ENCODE data around the gene MEX3A. TPM values are rescaled to one million over a fixed set of nuclear protein-coding genes. Genes with fewer than 3 reads are reported as not detected.

Gene MEX3A
- total and polyA plus RNA-seq, 2 of the 8 experiments (the other 6 are each of a cell fraction or from before 2014, with no cell fraction given) = 34.1 to 52.4 TPM

DNA sequence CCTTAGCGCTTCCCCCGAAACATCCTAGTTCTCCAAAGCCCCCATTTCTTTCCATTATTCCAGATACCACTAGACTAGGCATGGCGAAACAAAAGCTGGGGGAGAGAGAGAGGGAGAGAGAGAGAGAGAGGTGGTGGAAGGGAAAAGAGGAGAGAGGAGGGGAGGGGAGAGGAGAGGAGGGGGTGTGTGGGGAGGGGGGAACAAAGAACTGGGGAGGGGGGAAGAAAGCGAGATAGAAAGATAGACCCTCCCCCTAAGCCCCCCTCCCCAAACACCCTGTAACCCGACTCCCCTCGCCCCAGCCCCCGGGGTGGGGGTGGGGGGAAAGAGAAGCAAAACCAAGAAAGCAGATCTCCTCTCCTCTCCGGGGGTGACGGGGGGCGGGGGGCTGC, 352 bp downstream of the MEX3A start:
- Histone ChIP-seq H3K56ac (replicated peaks; ENCODE audit: insufficient read length, low read depth, low read length) (peak overlapping the region; percentile 93), H3K79me1 (ENCODE audit: low read depth, low read length) (peaks cover 14% of the 10 kb centered on the region), H3K4me3 (ENCODE audit: extremely low read depth in 1 of 4, insufficient read depth in 2 of 4, low read depth in 3 of 4, low read length in 4 of 4) (peak overlapping the region; percentile 71 to 98 (median 85)), H2AFZ (ENCODE audit: low read length) (no peak overlapping the region), H3K9me3 (ENCODE audit: insufficient read depth in 2 of 2, low read depth in 1 of 2, low read length in 1 of 2) (no peaks in the 10 kb centered on the region), H4K91ac (replicated peaks; ENCODE audit: insufficient read length, low read length) (peak overlapping the region; percentile 94), H2BK5ac (ENCODE audit: low read depth, low read length) (peak overlapping the region; percentile 90), H3K4ac (replicated peaks; ENCODE audit: insufficient read length, low read depth, low read length) (peak overlapping the region; percentile 87), H3K4me2 (ENCODE audit: insufficient read depth in 1 of 2, low read depth in 2 of 2, low read length in 2 of 2) (peak overlapping the region; percentile 60 to 79), H3K23me2 (ENCODE audit: low read depth, low read length) (peaks cover 14% of the 10 kb centered on the region), H2BK20ac (ENCODE audit: low read length) (no peak overlapping the region), H4K20me1 (replicated peaks in 1 of 2; ENCODE audit: control insufficient read depth in 1 of 2, insufficient read depth in 2 of 2, low read length in 2 of 2) (peaks cover 14 to 22% of the 10 kb centered on the region in 2 experiments), H3K79me2 (ENCODE audit: control insufficient read depth in 1 of 2, insufficient read depth in 2 of 2, low read length in 2 of 2) (peaks cover 19 to 72% of the 10 kb centered on the region in 2 experiments), H3K27ac (ENCODE audit: low read depth, low read length) (peak overlapping the region; percentile 65; the same call in 1 of the 2 replicates), H4K5ac (ENCODE audit: insufficient read length, low read depth, low read length) (peak overlapping the region; percentile 94), H3K14ac (ENCODE audit: insufficient read length) (peak overlapping the region; percentile 78), H4K8ac (ENCODE audit: extremely low read depth, insufficient read depth, low read length) (0 out of 2 replicates have a peak overlapping the region, but pooled peaks have one; percentile 71), H3K18ac (ENCODE audit: extremely low read depth, low read length) (peak overlapping the region; percentile 97), H2BK15ac (ENCODE audit: low read length) (no peak overlapping the region), H3K4me1 (replicated peaks in 1 of 4; ENCODE audit: control insufficient read depth in 3 of 4, insufficient read depth in 4 of 4, low read length in 3 of 4) (peaks cover 15 to 29% (median 16%) of the 10 kb centered on the region in 4 experiments), H3K23ac (ENCODE audit: insufficient read length) (no peak overlapping the region), H3K27me3 (replicated peaks in 1 of 4; ENCODE audit: control insufficient read depth in 3 of 4, extremely low read depth in 1 of 4, insufficient read depth in 3 of 4, low read length in 3 of 4) (no peaks in the 10 kb centered on the region), H3K36me3 (ENCODE audit: control insufficient read depth in 2 of 4, insufficient read depth in 4 of 4, low read length in 3 of 4) (peaks cover 0 to 10% (median 4%) of the 10 kb centered on the region in 4 experiments; a peak in 4 of 8 replicates), H2AK5ac (ENCODE audit: low read depth, low read length) (no peak overlapping the region), H2BK120ac (replicated peaks; ENCODE audit: low read depth, low read length) (peak overlapping the region; percentile 69), H3K9ac (replicated peaks in 1 of 4; ENCODE audit: extremely low read depth in 1 of 4, low read depth in 3 of 4, low read length in 3 of 4) (peak overlapping the region; percentile 49 to 68 (median 60)), H2BK12ac (ENCODE audit: low read depth, low read length) (no peak overlapping the region)
- CTCF ChIA-PET (ENCODE audit: partially characterized antibody) = interaction anchor here (0.8 to 29.5 kb wide), 6 partner anchors 9 to 106 kb away, joined by 3 to 1994 read pairs (median 6); partner anchors contain the start of gene LMNA
- peak; percentile 32 for TF ChIP-seq KDM4A (IDR thresholded peaks at IDR 0.05; ENCODE audit: low read depth, low read length, severe bottlenecking)
- TF ChIP-seq POLR2A (IDR thresholded peaks at IDR 0.05; ENCODE audit: control extremely low read depth in 1 of 2, low read depth in 2 of 2, low read length in 2 of 2) = 0 out of 3 replicates have a peak, but pooled peaks of 1 of the 2 experiments have one; percentile 2
- no peak for TF ChIP-seq E2F6 (IDR thresholded peaks at IDR 0.05)
- TF ChIP-seq SP1 (IDR thresholded peaks at IDR 0.05; ENCODE audit: low read depth, low read length) = 0 out of 2 replicates have a peak, but pooled peaks have one; percentile 7
- no peak for TF ChIP-seq CBX5 (IDR thresholded peaks at IDR 0.05; ENCODE audit: low read depth, low read length)
- TF ChIP-seq PHF8 (conservative IDR thresholded peaks at IDR 0.05; ENCODE audit: low read depth, low read length) = peak; percentile 38; the same call in 1 of the 2 replicates
- TF ChIP-seq TAF7 (optimal IDR thresholded peaks at IDR 0.05; ENCODE audit: borderline replicate concordance, low read depth, low read length) = no peak
- POLR2A ChIA-PET (ENCODE audit: partially characterized antibody) = interaction anchor here (1.0 to 29.6 kb wide), 17 partner anchors 8 to 148 kb away, joined by 3 to 763 read pairs (median 11); partner anchors contain the start of genes ARHGEF2, KHDC4, LMNA and RAB25
- no peak for FAIRE-seq
- no peak for DNase-seq (ENCODE audit: low read depth in 1 of 2, low spot score in 2 of 2)
- 0% methylated on average over 1 of the region's 10 CpGs; no CpG with 5 or more reads in 1 of the 2 experiments for WGBS, 2 experiments (ENCODE audit: extremely low coverage in 1 of 2, insufficient coverage in 1 of 2, insufficient read length in 1 of 2, insufficient replicate concordance in 2 of 2, low coverage in 1 of 2, low lambda C conversion rate in 2 of 2, missing lambda C conversion rate in 1 of 2)

All from H1 (cell line).